Transverse colon (tissue), 4 donors: ENCODE data around the gene ATP5PD.

Experiments used
- EP300 ChIP-seq: sonication (generic); formaldehyde crosslinking; IDR thresholded peaks from one replicate; pipeline ENCODE4 v1.6.1; 2017; ENCODE audit warnings: antibody characterized with exemption, low read depth
- POLR2A ChIP-seq: fragments of 450-650 bp; IDR thresholded peaks from one replicate; pipeline ENCODE4 v1.6.1; 2016; ENCODE audit warnings: antibody characterized with exemption, mild to moderate bottlenecking, moderate library complexity
- POLR2AphosphoS5 ChIP-seq, 3 donors: sonication (generic); formaldehyde crosslinking; IDR thresholded peaks; one replicate each; pipeline ENCODE4 v1.6.1; 2016; ENCODE audit warnings: antibody characterized with exemption in 3 of 3
- TF ChIP-seq, protein P1 (sequence below), 5 experiments: fragments of 200-600 bp in 3 of 5; fragments of 450-650 bp in 2 of 5; sonication (generic) in 3 of 5; IDR thresholded peaks; 1 replicate in 2 of 5; 2 replicates in 3 of 5; pipeline ENCODE4 v1.5.1; 2016 to 2017; ENCODE audit warnings: antibody characterized with exemption in 5 of 5, inconsistent platforms in 3 of 5, mild to moderate bottlenecking in 2 of 5, moderate library complexity in 1 of 5

- TF ChIP-seq, protein P1, sequence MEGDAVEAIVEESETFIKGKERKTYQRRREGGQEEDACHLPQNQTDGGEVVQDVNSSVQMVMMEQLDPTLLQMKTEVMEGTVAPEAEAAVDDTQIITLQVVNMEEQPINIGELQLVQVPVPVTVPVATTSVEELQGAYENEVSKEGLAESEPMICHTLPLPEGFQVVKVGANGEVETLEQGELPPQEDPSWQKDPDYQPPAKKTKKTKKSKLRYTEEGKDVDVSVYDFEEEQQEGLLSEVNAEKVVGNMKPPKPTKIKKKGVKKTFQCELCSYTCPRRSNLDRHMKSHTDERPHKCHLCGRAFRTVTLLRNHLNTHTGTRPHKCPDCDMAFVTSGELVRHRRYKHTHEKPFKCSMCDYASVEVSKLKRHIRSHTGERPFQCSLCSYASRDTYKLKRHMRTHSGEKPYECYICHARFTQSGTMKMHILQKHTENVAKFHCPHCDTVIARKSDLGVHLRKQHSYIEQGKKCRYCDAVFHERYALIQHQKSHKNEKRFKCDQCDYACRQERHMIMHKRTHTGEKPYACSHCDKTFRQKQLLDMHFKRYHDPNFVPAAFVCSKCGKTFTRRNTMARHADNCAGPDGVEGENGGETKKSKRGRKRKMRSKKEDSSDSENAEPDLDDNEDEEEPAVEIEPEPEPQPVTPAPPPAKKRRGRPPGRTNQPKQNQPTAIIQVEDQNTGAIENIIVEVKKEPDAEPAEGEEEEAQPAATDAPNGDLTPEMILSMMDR (IDR thresholded peaks at IDR 0.05) = no peak
- no peak for TF ChIP-seq POLR2A
- TF ChIP-seq POLR2AphosphoS5 (IDR thresholded peaks at IDR 0.05) = no peak
- TF ChIP-seq EP300 = no peak
Observed at GRCh38 chr17:74990581-74991105, 56.1 kb downstream of the ATP5PD start.
